Small intestine (tissue), 7 donors: Measurements from ENCODE around the gene GIT2. TPM values are rescaled to one million over a fixed set of nuclear protein-coding genes. Genes with fewer than 3 reads are reported as not detected.
A peak's percentile ranks its signal among the peaks of the same experiment; 100 is the strongest.
"Not testable (repeated sequence)": the region's sequence is repeated elsewhere in the genome, so short reads cannot be mapped to it uniquely, and the experiment has no call there.

ENCODE experiments used
- DNase-seq, 2 donors: peaks; one replicate each; pipeline versions ENCODE4 v3.0.0 to v3.0.0-alpha.2; 2013
- FAIRE-seq: peaks from 2 replicates; lab custom pipeline; 2012; peaks lifted over from hg19 to GRCh38; lab: Jason Lieb, UNC
- H3K27ac ChIP-seq, 3 donors: one replicate each; pipeline ENCODE4 v1.5.1; 2013; ENCODE audit warnings: low read length in 2 of 3, mild to moderate bottlenecking in 2 of 3, control low read depth in 1 of 3, inconsistent platforms in 1 of 3, low read depth in 1 of 3, moderate library complexity in 1 of 3
- H3K27me3 ChIP-seq, 3 donors: one replicate each; pipeline ENCODE4 v1.6.1; 2013; ENCODE audit warnings: low read length in 3 of 3, inconsistent platforms in 1 of 3; ENCODE audit not compliant: control insufficient read depth in 3 of 3, insufficient read depth in 3 of 3
- H3K36me3 ChIP-seq, 3 donors: one replicate each; pipeline ENCODE4 v1.6.1; 2013; ENCODE audit warnings: low read length in 3 of 3, inconsistent platforms in 1 of 3, low read depth in 1 of 3, mild to moderate bottlenecking in 1 of 3, moderate library complexity in 1 of 3; ENCODE audit not compliant: control insufficient read depth in 3 of 3, insufficient read depth in 2 of 3
- H3K4me1 ChIP-seq, 3 donors: one replicate each; pipeline ENCODE4 v1.6.1; 2013; ENCODE audit warnings: low read length in 2 of 3, inconsistent platforms in 1 of 3, low read depth in 1 of 3, mild to moderate bottlenecking in 1 of 3, moderate library complexity in 1 of 3; ENCODE audit not compliant: control insufficient read depth in 3 of 3, insufficient read depth in 2 of 3
- H3K4me3 ChIP-seq, 3 donors: one replicate each; pipeline ENCODE4 v1.5.1; 2013; ENCODE audit warnings: low read length in 3 of 3, control low read depth in 1 of 3, inconsistent platforms in 1 of 3, low read depth in 1 of 3, mild to moderate bottlenecking in 1 of 3, moderate library complexity in 1 of 3
- H3K9me3 ChIP-seq, 2 donors: one replicate each; pipeline ENCODE4 v1.6.1; 2013; ENCODE audit warnings: low read depth in 1 of 2, low read length in 1 of 2; ENCODE audit not compliant: control insufficient read depth in 2 of 2, insufficient read depth in 1 of 2
- WGBS, 3 donors: extraction: QIAGEN DNeasy Blood & Tissue Kit; methylation state at CpG; one replicate each; pipeline ENCODE4 v1.1.7; 2013; 5-methylcytosine and 5-hydroxymethylcytosine counted together
- polyA plus RNA-seq, 4 donors: library from polyadenylated mRNA; stranded (reverse) in 3 of 4; unstranded in 1 of 4; fragments of 200-250 nt in 3 of 4; fragments of 120-200 nt in 1 of 4; gene quantifications; one replicate each; pipeline versions ENCODE4 v1.2.1 to v1.2.3, GENCODE V29; 2013
- donor health status: healthy with polysubstance abuse.
- donor health status: control.
- donor health status: control.
- donor health status: Bipolar disorder and iron deficiency.
- donor health status: healthy.

The GIT2 gene
- polyA plus RNA-seq, 4 donors, result 7.0 to 32.6 (median 9.0) TPM

DNA sequence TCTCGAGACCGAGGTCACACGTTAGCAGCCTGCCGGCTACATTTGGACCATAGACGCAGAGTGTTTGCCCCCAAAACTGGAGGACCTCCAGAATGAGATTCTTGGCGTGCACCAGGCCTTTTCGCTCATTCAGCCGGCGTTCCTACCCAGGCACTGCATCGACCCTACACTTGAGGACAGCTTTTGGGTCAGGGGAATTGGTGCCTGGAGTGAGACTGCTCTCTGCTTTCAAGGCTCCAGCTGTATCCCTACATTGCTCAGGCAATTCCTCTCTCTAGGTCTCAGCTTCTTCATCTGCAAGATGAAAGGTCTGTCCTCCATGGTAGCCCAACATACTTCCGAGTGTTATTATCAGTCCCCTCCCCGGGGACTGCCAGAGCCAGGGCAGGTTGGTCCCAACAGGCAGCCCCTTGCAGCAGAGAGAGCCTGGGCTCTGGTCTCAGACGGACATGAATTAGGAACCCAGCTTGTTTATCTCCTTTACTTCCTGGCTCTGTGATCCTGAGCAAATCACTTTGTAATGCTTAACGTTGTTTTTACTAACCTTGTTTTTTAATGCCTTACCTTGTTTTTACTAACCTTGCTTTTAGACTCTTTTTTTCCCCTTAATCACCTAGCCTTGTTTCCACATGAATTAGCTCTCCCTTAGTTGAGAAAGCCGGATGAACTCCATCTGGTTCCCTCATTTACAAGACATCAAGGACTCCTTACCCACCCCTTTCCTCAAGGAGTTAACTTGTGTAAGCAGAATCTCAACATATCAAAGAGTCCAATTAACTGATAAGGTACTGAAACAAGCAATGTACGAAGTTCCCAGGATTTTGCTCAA is 95.2 kb downstream of the GIT2 start:
- Histone ChIP-seq H3K36me3 (peaks cover 3 to 32% (median 14%) of the 10 kb centered on the region in 3 donors), H3K4me1 (peaks cover 0 to 9% (median 2%) of the 10 kb centered on the region in 3 donors), H3K27ac (peak overlapping the region in 2 of 3 donors; percentile 76 to 82), H3K9me3 (no peaks in the 10 kb centered on the region), H3K27me3 (no peaks in the 10 kb centered on the region), H3K4me3 (peak overlapping the region; percentile 77 to 81 (median 81))
- FAIRE-seq (no peak), DNase-seq (peak; percentile 28 to 36)
- WGBS, 3 donors, result 2 to 4% (median 2%) methylated on average over 16 of the region's 16 CpGs

- WGBS, 3 donors, result 1% methylated on average over 69 of the region's 69 CpGs
- Histone ChIP-seq H3K4me1 (peaks cover 0 to 9% (median 2%) of the 10 kb centered on the region in 3 donors), H3K27ac (peak within 1 kb of the TSS; percentile 38 to 82 (median 76)), H3K4me3 (peak within 1 kb of the TSS; percentile 77 to 81 (median 81)), H3K27me3 (no peaks in the 10 kb centered on the region), H3K36me3 (peaks cover 2 to 23% (median 7%) of the 10 kb centered on the region in 3 donors), H3K9me3 (no peaks in the 10 kb centered on the region)
- DNase-seq (peak; percentile 92 to 94), FAIRE-seq (no peak)
These were observed 96.1 kb downstream of the GIT2 start, which contains the start of gene TCHP for GRCh38 chr12:109899783-109900751. TSS of gene TCHP (plus strand) at chr12:109900274. CDS start at chr12:109903027, 2,753 bp downstream.

GRCh38 chr12:109899345-109899744 is 96.8 kb downstream of the GIT2 start:
- DNase-seq, FAIRE-seq, H3K9me3 ChIP-seq, H3K27me3 ChIP-seq, H3K4me1 ChIP-seq: not testable (repeated sequence)
- peaks cover 0 to 16% (median 5%) of the 10 kb centered on the region in 3 donors for H3K36me3 ChIP-seq
- H3K4me3 ChIP-seq, result peak overlapping the region in 1 of 3 donors; percentile 77
- WGBS, 3 donors, result 84 to 91% (median 86%) methylated on average over 15 of the region's 15 CpGs
- peak overlapping the region in 1 of 3 donors; percentile 76 for H3K27ac ChIP-seq

- Histone ChIP-seq H3K4me3 (no peak overlapping the region), H3K27ac (no peak overlapping the region), H3K27me3 (no peaks in the 10 kb centered on the region), H3K9me3 (no peaks in the 10 kb centered on the region), H3K36me3 (peaks cover 0 to under 1% (median 0%) of the 10 kb centered on the region in 3 donors), H3K4me1 (peaks cover 0 to 9% (median 2%) of the 10 kb centered on the region in 3 donors)
- DNase-seq (peak in 1 of 2 donors; percentile 34), FAIRE-seq (no peak)
- WGBS, 3 donors, result 62 to 78% (median 72%) methylated on average over 6 of the region's 6 CpGs
These were observed 99.1 kb downstream of the GIT2 start for GRCh38 chr12:109897029-109897428.

GRCh38 chr12:109896188-109896587 is 100.0 kb downstream of the GIT2 start:
- H3K27ac ChIP-seq, result no peak overlapping the region
- WGBS, 3 donors, result 87 to 93% (median 88%) methylated on average over 6 of the region's 6 CpGs
- H3K9me3 ChIP-seq, result no peaks in the 10 kb centered on the region
- H3K4me1 ChIP-seq, result peaks cover 0 to 9% (median 0%) of the 10 kb centered on the region in 3 donors
- no peaks in the 10 kb centered on the region for H3K36me3 ChIP-seq
- FAIRE-seq (no peak), DNase-seq (no peak)
- H3K4me3 ChIP-seq, result no peak overlapping the region
- H3K27me3 ChIP-seq, result no peaks in the 10 kb centered on the region

DNA sequence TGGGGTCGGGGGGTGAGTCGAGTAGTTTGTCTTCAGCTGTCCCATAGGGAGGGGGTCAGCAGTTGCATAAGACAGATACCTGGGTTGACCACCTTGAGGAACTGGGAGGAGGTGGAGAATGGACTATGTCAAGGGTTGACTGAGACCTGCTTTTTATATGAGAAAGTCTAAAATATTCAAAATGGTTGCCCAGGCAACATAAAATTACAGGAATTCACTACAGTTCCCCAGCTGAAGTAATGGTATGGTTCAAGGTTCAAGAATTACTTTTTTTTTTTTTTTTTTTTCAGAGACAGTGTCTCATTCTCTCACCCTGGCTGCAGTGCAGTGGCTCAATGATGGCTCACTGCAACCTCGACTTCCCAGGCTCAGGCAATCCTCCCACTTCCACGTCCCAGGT is 101.2 kb downstream of the GIT2 start:
- FAIRE-seq, result no peak
- Histone ChIP-seq H3K27me3 (no peaks in the 10 kb centered on the region), H3K27ac (no peak overlapping the region), H3K9me3 (no peaks in the 10 kb centered on the region), H3K36me3 (no peaks in the 10 kb centered on the region), H3K4me1 (peaks cover 0 to 9% (median 0%) of the 10 kb centered on the region in 3 donors), H3K4me3 (no peak overlapping the region)
- DNase-seq, result no peak
- 58 to 63% (median 62%) methylated on average over 4 of the region's 4 CpGs for WGBS, 3 donors

DNA sequence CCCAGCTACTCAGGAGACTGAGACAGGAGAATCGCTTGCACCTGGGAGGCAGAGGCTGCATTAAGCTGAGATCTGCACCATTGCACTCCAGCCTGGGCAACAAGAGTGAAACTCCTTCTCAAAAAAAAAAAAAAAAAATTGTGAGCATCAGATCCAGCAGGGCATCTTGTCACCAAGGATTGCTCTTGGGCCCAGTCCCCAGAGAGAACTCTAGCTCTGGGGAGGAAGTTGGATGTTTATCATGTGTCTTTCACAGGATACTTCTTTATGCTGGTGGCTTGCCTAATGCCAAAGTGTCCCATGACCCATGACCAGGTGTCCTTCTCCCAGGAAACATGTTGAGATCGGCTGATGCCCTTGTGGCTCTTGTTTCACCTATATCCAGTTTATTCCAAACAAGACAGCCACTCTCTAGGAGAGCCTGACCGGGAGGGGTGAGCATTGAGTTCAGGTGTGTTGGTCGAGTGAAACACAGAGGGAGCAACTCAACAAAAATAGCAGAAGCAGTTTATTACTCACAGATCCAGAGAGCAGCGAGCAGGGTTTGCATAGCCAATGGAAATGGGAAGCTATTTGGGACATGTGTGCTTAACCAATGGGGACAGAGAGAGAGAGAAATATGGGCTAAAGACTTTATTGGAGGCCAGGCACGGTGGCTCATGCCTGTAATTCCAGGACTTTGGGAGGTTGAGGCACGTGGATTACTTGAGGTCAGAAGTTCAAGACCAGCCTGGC is 102.7 kb downstream of the GIT2 start:
- H3K27me3 ChIP-seq, result no peaks in the 10 kb centered on the region
- no peak for DNase-seq
- no peaks in the 10 kb centered on the region for H3K36me3 ChIP-seq
- peaks cover 0 to 7% (median under 1%) of the 10 kb centered on the region in 3 donors for H3K4me1 ChIP-seq
- H3K27ac ChIP-seq, result no peak overlapping the region
- no peak overlapping the region for H3K4me3 ChIP-seq
- H3K9me3 ChIP-seq, result no peaks in the 10 kb centered on the region
- 80 to 84% (median 81%) methylated on average over 7 of the region's 7 CpGs for WGBS, 3 donors
- no peak for FAIRE-seq
